Measurements from ENCODE around the gene FADS1. TPM values are rescaled to one million over a fixed set of nuclear protein-coding genes. Genes with fewer than 3 reads are reported as not detected.

Gene FADS1
- total and polyA plus RNA-seq, 2 experiments from 2014 or later: 74.9 to 119 TPM

GRCh38 chr11:61841636-61842527 lies 25.1 kb upstream of the FADS1 start:
- H3K27ac ChIP-seq (ENCODE audit: low read depth): no peak overlapping the region
- H3K36me3 Mint-ChIP-seq (ENCODE audit: low read depth): peaks cover 98% of the 10 kb centered on the region
- peaks cover 12% of the 10 kb centered on the region for H3K27me3 Mint-ChIP-seq (ENCODE audit: insufficient read depth, low read depth, poor library complexity)
- H3K79me2 ChIP-seq (replicated peaks; ENCODE audit: insufficient read depth): peaks cover 36% of the 10 kb centered on the region
- H3K4me3 ChIP-seq: no peak overlapping the region
- no peak overlapping the region for H3K27ac Mint-ChIP-seq
- no peaks in the 10 kb centered on the region for H3K27me3 ChIP-seq (ENCODE audit: insufficient read depth)
- H4K20me1 ChIP-seq (replicated peaks; ENCODE audit: insufficient read depth): peaks cover 44% of the 10 kb centered on the region
- peaks cover 7% of the 10 kb centered on the region for H3K4me1 Mint-ChIP-seq
- H3K9me3 Mint-ChIP-seq: no peaks in the 10 kb centered on the region
- ATAC-seq (no peak), DNase-seq (ENCODE audit: low spot score) (no peak)
- no peak overlapping the region for H3K4me3 Mint-ChIP-seq
- peaks cover 26% of the 10 kb centered on the region; the same call in 1 of the 2 replicates for H3F3A ChIP-seq (replicated peaks; ENCODE audit: low read depth)
- H2AFZ ChIP-seq: no peak overlapping the region
- no peak overlapping the region for H3K4me2 ChIP-seq
- H3K9me2 ChIP-seq (ENCODE audit: insufficient read depth): no peaks in the 10 kb centered on the region
- no peak for TF ChIP-seq EZH2 (IDR thresholded peaks at IDR 0.05; ENCODE audit: low read depth, unreplicated experiment)
- TF ChIP-seq NANOG (IDR thresholded peaks at IDR 0.05; ENCODE audit: borderline replicate concordance): no peak
- TF ChIP-seq ZNF462 (CRISPR knock-in tag; IDR thresholded peaks at IDR 0.05): no peak
- TF ChIP-seq REST (IDR thresholded peaks at IDR 0.05; ENCODE audit: unreplicated experiment): no peak
- TF ChIP-seq ETS1 (IDR thresholded peaks at IDR 0.05): no peak
- TF ChIP-seq ZNF331 (CRISPR knock-in tag; IDR thresholded peaks at IDR 0.05; ENCODE audit: low read depth): no peak
- H3K36me3 ChIP-seq (ENCODE audit: insufficient read depth): peaks cover 64% of the 10 kb centered on the region
- no peaks in the 10 kb centered on the region for H3K4me1 ChIP-seq (ENCODE audit: insufficient read depth)
